HG03280 (cell line): ENCODE measurements around the gene SDC4.
"Not testable (repeated sequence)": the region's sequence is repeated elsewhere in the genome, so short reads cannot be mapped to it uniquely, and the experiment has no call there.

Experiments used
- ATAC-seq: cut with Tn5 transposase; IDR thresholded peaks from one replicate; pipeline ENCODE4 v1.9.1; 2021; ENCODE audit warnings: mild to moderate bottlenecking, moderate library complexity; ENCODE audit not compliant: unreplicated experiment

The SDC4 gene

GRCh38 chr20:45365444-45365970 is 17.3 kb upstream of the SDC4 start:
- ATAC-seq = no peak

GRCh38 chr20:45363611-45364492 is 15.6 kb upstream of the SDC4 start:
- ATAC-seq = no peak

GRCh38 chr20:45362804-45363610 is 14.8 kb upstream of the SDC4 start, which contains the start of gene SYS1:
TSS of gene SYS1 (plus strand) at chr20:45363156. CDS start at chr20:45363532, 376 bp downstream.
- ATAC-seq = peak; percentile 87

- no peak for ATAC-seq
Observed at GRCh38 chr20:45361793-45362192, 13.6 kb upstream of the SDC4 start.

GRCh38 chr20:45359406-45360148 is 11.4 kb upstream of the SDC4 start:
- ATAC-seq = no peak

GRCh38 chr20:45359069-45359405 is 10.8 kb upstream of the SDC4 start:
- ATAC-seq = no peak

- ATAC-seq = no peak
Observed at GRCh38 chr20:45358282-45359068, 10.3 kb upstream of the SDC4 start.

GRCh38 chr20:45355209-45356084 is 7.2 kb upstream of the SDC4 start:
- no peak for ATAC-seq

- ATAC-seq = no peak
Observed at GRCh38 chr20:45354423-45355208, 6.4 kb upstream of the SDC4 start.

GRCh38 chr20:45353746-45354145 is 5.5 kb upstream of the SDC4 start:
- no peak for ATAC-seq

- ATAC-seq = no peak
Observed at GRCh38 chr20:45352729-45353128, 4.5 kb upstream of the SDC4 start.

GRCh38 chr20:45350795-45351194 is 2.6 kb upstream of the SDC4 start:
- ATAC-seq = not testable (repeated sequence)

- no peak for ATAC-seq
Observed at GRCh38 chr20:45350217-45350616, 2.0 kb upstream of the SDC4 start.

GRCh38 chr20:45347297-45347935 is 808 bp downstream of the SDC4 start:
- no peak for ATAC-seq

GRCh38 chr20:45346851-45347250 is 1.4 kb downstream of the SDC4 start:
- ATAC-seq = no peak

GRCh38 chr20:45346291-45346718 is 1.9 kb downstream of the SDC4 start:
- ATAC-seq = no peak

- ATAC-seq = no peak
Observed at GRCh38 chr20:45345104-45345936, 2.9 kb downstream of the SDC4 start.
